ENCODE results near the gene SAT1. TPM values are rescaled to one million over a fixed set of nuclear protein-coding genes. Genes with fewer than 3 reads are reported as not detected.

SAT1 gene
- total and polyA plus RNA-seq, 2 of the 13 experiments (the other 11 are each of a cell fraction or from before 2014, with no cell fraction given), result 216 to 1,243 TPM

DNA sequence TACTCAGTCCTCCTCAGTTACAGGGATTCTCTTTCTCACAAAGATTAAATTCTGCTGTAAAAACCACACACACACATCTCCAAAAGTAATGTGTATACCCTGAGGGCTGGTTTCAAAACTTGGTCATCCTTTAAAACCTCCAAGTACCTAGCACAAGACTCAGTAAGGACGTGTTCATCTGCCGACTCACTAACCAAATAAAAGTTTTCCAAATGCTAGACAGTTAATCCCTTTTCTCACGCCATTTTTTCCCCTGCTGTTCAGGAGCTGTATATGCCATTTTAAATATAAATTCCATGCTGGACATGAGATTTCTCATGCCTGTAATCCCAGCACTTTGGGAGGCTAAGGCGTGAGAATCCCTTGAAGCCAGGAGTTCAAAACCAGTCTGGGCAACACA lies 3.9 kb upstream of the SAT1 start (continued):
- TF ChIP-seq, protein P1, sequence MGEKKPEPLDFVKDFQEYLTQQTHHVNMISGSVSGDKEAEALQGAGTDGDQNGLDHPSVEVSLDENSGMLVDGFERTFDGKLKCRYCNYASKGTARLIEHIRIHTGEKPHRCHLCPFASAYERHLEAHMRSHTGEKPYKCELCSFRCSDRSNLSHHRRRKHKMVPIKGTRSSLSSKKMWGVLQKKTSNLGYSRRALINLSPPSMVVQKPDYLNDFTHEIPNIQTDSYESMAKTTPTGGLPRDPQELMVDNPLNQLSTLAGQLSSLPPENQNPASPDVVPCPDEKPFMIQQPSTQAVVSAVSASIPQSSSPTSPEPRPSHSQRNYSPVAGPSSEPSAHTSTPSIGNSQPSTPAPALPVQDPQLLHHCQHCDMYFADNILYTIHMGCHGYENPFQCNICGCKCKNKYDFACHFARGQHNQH (CRISPR knock-in tag; IDR thresholded peaks at IDR 0.05), result no peak
- TF ChIP-seq RARA (CRISPR knock-in tag; IDR thresholded peaks at IDR 0.05) (no peak), ZBTB38 (CRISPR knock-in tag; IDR thresholded peaks at IDR 0.05) (no peak), SP140L (CRISPR knock-in tag; IDR thresholded peaks at IDR 0.05; ENCODE audit: borderline replicate concordance) (no peak), SALL2 (CRISPR knock-in tag; IDR thresholded peaks at IDR 0.05) (no peak)
- TF ChIP-seq, protein P2, sequence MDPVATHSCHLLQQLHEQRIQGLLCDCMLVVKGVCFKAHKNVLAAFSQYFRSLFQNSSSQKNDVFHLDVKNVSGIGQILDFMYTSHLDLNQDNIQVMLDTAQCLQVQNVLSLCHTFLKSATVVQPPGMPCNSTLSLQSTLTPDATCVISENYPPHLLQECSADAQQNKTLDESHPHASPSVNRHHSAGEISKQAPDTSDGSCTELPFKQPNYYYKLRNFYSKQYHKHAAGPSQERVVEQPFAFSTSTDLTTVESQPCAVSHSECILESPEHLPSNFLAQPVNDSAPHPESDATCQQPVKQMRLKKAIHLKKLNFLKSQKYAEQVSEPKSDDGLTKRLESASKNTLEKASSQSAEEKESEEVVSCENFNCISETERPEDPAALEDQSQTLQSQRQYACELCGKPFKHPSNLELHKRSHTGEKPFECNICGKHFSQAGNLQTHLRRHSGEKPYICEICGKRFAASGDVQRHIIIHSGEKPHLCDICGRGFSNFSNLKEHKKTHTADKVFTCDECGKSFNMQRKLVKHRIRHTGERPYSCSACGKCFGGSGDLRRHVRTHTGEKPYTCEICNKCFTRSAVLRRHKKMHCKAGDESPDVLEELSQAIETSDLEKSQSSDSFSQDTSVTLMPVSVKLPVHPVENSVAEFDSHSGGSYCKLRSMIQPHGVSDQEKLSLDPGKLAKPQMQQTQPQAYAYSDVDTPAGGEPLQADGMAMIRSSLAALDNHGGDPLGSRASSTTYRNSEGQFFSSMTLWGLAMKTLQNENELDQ (CRISPR knock-in tag; IDR thresholded peaks at IDR 0.05; ENCODE audit: borderline replicate concordance), result no peak

DNA sequence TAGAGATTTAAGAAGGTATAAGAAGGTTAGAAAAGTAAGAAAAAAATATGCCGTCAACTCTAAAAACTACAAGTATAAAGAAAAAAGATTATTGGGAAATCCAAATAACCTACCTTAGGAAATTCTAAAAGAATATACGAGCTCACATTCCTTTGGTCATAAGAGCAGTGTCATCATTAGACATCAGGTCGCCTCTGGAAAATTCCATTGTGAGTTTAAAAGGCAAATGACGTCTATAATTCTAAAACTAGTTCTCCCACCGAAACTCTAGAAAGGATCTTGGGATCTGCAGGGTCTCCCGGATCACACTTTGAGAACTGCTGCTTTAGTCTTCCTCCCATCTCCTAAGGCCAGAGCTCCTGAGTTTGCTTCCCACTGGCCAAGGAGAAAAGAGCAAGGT lies 518 bp upstream of the SAT1 start:
- peak overlapping the region; percentile 63 for H3K4me2 ChIP-seq (ENCODE audit: low read depth, low read length)
- peak overlapping the region; percentile 79 for H3K9ac ChIP-seq (ENCODE audit: insufficient read depth, low read depth, low read length)

More for the DNA sequence above, 518 bp upstream of the SAT1 start:
- FAIRE-seq, result no peak
- ChIA-PET CTCF (ENCODE audit: low intra/inter-chr PET ratio, low total read pairs) (interaction anchor here (2.0 kb wide), 1 partner anchor 119 kb away, joined by 27 read pairs; no protein-coding TSS in a partner anchor), POLR2A (interaction anchor here (0.6 to 4.7 kb wide), 28 partner anchors 12 to 272 kb away, joined by 3 to 91 read pairs (median 6); partner anchors contain the start of genes ACOT9, APOO and CXorf58)
- Histone ChIP-seq H4K20me1 (ENCODE audit: insufficient read depth, low read length) (peaks cover 17% of the 10 kb centered on the region), H3K79me2 (ENCODE audit: insufficient read depth, low read length) (peaks cover 31% of the 10 kb centered on the region), H3K27ac (ENCODE audit: extremely low read length, insufficient read depth, low read length) (peak overlapping the region; percentile 82), H3K4me3 (replicated peaks in 1 of 3; ENCODE audit: insufficient read depth in 1 of 3, low read depth in 2 of 3, low read length in 3 of 3) (peak overlapping the region; percentile 63 to 68 (median 68)), H3K27me3 (ENCODE audit: control insufficient read depth in 1 of 2, insufficient read depth in 2 of 2, low read length in 2 of 2) (no peaks in the 10 kb centered on the region; a peak in 1 of 5 replicates), H3K9me3 (ENCODE audit: low read length) (no peaks in the 10 kb centered on the region), H3K4me1 (ENCODE audit: insufficient read depth, low read length) (peaks cover 28% of the 10 kb centered on the region), H2AFZ (ENCODE audit: low read length) (peak overlapping the region; percentile 42), H3K36me3 (replicated peaks in 1 of 2; ENCODE audit: control insufficient read depth in 1 of 2, insufficient read depth in 2 of 2, low read length in 2 of 2) (peaks cover 0 to 1% of the 10 kb centered on the region in 2 experiments; a peak in 2 of 5 replicates)
- intact Hi-C loops (cut with micrococcal nuclease; ENCODE audit: unreplicated experiment), result loop anchor here (1.0 to 10.0 kb wide), 2 partner anchors 120 to 1938 kb away; no protein-coding TSS in a partner anchor
- DNase-seq (ENCODE audit: low spot score), result peak; percentile 58
- no peak for ATAC-seq
- BruUV-seq (replicated peaks), result no TSS peak
- WGBS (ENCODE audit: low lambda C conversion rate), result 12% methylated on average over 5 of the region's 6 CpGs
- TF ChIP-seq NFE2L1 (CRISPR knock-in tag; IDR thresholded peaks at IDR 0.05; ENCODE audit: borderline replicate concordance) (no peak), SAP130 (CRISPR knock-in tag; IDR thresholded peaks at IDR 0.05; ENCODE audit: low read depth) (no peak), TARDBP (CRISPR knock-in tag; IDR thresholded peaks at IDR 0.05) (no peak), MZF1 (CRISPR knock-in tag; IDR thresholded peaks at IDR 0.05; ENCODE audit: borderline replicate concordance) (no peak), CCAR2 (optimal IDR thresholded peaks at IDR 0.05; ENCODE audit: low read depth, low read length) (no peak)
- in situ Hi-C loops (cut with HindIII; ENCODE audit: extremely low pct_ligation_motif_present, low pct_unique_long_range_greater_than_20kb), result loop anchor here (5.0 kb wide), 1 partner anchor 120 kb away; no protein-coding TSS in a partner anchor

Data from HepG2 (cell line).